IPS-18a (cell line): Measurements from ENCODE around the gene GPD2.
"Not testable (repeated sequence)": the region's sequence is repeated elsewhere in the genome, so short reads cannot be mapped to it uniquely, and the experiment has no call there.

Experiments
- H3K27ac ChIP-seq: one replicate; pipeline ENCODE4 v1.5.1; 2013; ENCODE audit warnings: low read length
- H3K27me3 ChIP-seq: one replicate; pipeline ENCODE4 v1.6.1; 2013; ENCODE audit warnings: mild to moderate bottlenecking, low read length; ENCODE audit not compliant: control insufficient read depth, insufficient read depth
- H3K36me3 ChIP-seq: one replicate; pipeline ENCODE4 v1.6.1; 2013; ENCODE audit warnings: low read depth, low read length; ENCODE audit not compliant: control insufficient read depth
- H3K4me1 ChIP-seq: one replicate; pipeline ENCODE4 v1.6.1; 2013; ENCODE audit warnings: low read depth, low read length; ENCODE audit not compliant: control insufficient read depth
- H3K4me3 ChIP-seq: one replicate; pipeline ENCODE4 v1.5.1; 2013; ENCODE audit warnings: low read length
- H3K9ac ChIP-seq: one replicate; pipeline ENCODE4 v1.6.1; 2013; ENCODE audit warnings: mild to moderate bottlenecking, low read length, moderate library complexity
- H3K9me3 ChIP-seq: one replicate; pipeline ENCODE4 v1.6.1; 2013; ENCODE audit warnings: low read depth, low read length; ENCODE audit not compliant: control insufficient read depth

GPD2 gene

GRCh38 chr2:156512451-156512850 lies 76.3 kb downstream of the GPD2 start:
- Histone ChIP-seq H3K27me3 (no peaks in the 10 kb centered on the region), H3K36me3 (peaks cover 2% of the 10 kb centered on the region), H3K4me1 (no peaks in the 10 kb centered on the region), H3K4me3 (no peak overlapping the region), H3K9me3 (no peaks in the 10 kb centered on the region), H3K9ac (no peak overlapping the region), H3K27ac (no peak overlapping the region)

GRCh38 chr2:156513219-156513618 lies 77.0 kb downstream of the GPD2 start:
- Histone ChIP-seq H3K36me3 (peaks cover 2% of the 10 kb centered on the region), H3K9ac (no peak overlapping the region), H3K4me1 (no peaks in the 10 kb centered on the region), H3K9me3 (no peaks in the 10 kb centered on the region), H3K27ac (no peak overlapping the region), H3K27me3 (no peaks in the 10 kb centered on the region), H3K4me3 (no peak overlapping the region)

- Histone ChIP-seq H3K27ac (no peak overlapping the region), H3K36me3 (peaks cover 2% of the 10 kb centered on the region), H3K4me1 (no peaks in the 10 kb centered on the region), H3K27me3 (no peaks in the 10 kb centered on the region), H3K9ac (no peak overlapping the region), H3K9me3 (peaks cover 4% of the 10 kb centered on the region), H3K4me3 (no peak overlapping the region)
Measured at GRCh38 chr2:156517419-156517818, 81.2 kb downstream of the GPD2 start.

GRCh38 chr2:156518138-156518537 lies 82.0 kb downstream of the GPD2 start:
- Histone ChIP-seq H3K4me3 (no peak overlapping the region), H3K27ac (no peak overlapping the region), H3K36me3 (peaks cover 2% of the 10 kb centered on the region), H3K9ac (no peak overlapping the region), H3K9me3 (peaks cover 4% of the 10 kb centered on the region), H3K4me1 (no peaks in the 10 kb centered on the region), H3K27me3 (no peaks in the 10 kb centered on the region)

- Histone ChIP-seq H3K27me3 (no peaks in the 10 kb centered on the region), H3K9ac (no peak overlapping the region), H3K9me3 (peaks cover 4% of the 10 kb centered on the region), H3K4me1 (no peaks in the 10 kb centered on the region), H3K27ac (no peak overlapping the region), H3K36me3 (no peaks in the 10 kb centered on the region), H3K4me3 (no peak overlapping the region)
Measured at GRCh38 chr2:156522864-156523440, 86.8 kb downstream of the GPD2 start.

- H3K36me3 ChIP-seq = no peaks in the 10 kb centered on the region
- H3K27ac ChIP-seq = no peak overlapping the region
- H3K9ac ChIP-seq = no peak overlapping the region
- no peaks in the 10 kb centered on the region for H3K27me3 ChIP-seq
- H3K4me3 ChIP-seq = no peak overlapping the region
- H3K4me1 ChIP-seq = no peaks in the 10 kb centered on the region
- H3K9me3 ChIP-seq = no peaks in the 10 kb centered on the region
Measured at GRCh38 chr2:156526950-156527636, 90.9 kb downstream of the GPD2 start.

DNA sequence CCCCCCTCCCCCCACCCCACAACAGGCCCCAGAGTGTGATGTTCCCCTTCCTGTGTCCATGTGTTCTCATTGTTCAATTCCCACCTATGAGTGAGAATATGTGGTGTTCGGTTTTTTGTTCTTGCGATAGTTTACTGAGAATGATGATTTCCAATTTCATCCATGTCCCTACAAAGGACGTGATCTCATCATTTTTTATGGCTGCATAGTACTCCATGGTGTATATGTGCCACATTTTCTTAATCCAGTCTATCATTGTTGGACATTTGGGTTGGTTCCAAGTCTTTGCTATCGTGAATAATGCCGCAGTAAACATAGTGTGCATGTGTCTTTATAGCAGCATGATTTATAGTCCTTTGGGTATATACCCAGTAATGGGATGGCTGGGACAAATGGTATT lies 92.4 kb downstream of the GPD2 start:
- H3K4me1 ChIP-seq, H3K9ac ChIP-seq, H3K36me3 ChIP-seq, H3K27me3 ChIP-seq, H3K9me3 ChIP-seq, H3K27ac ChIP-seq, H3K4me3 ChIP-seq: not testable (repeated sequence)

GRCh38 chr2:156532989-156533388 lies 96.8 kb downstream of the GPD2 start:
- no peak overlapping the region for H3K27ac ChIP-seq
- no peaks in the 10 kb centered on the region for H3K9me3 ChIP-seq
- H3K9ac ChIP-seq = no peak overlapping the region
- H3K36me3 ChIP-seq = no peaks in the 10 kb centered on the region
- H3K4me1 ChIP-seq = peaks cover 1% of the 10 kb centered on the region
- no peaks in the 10 kb centered on the region for H3K27me3 ChIP-seq
- no peak overlapping the region for H3K4me3 ChIP-seq

DNA sequence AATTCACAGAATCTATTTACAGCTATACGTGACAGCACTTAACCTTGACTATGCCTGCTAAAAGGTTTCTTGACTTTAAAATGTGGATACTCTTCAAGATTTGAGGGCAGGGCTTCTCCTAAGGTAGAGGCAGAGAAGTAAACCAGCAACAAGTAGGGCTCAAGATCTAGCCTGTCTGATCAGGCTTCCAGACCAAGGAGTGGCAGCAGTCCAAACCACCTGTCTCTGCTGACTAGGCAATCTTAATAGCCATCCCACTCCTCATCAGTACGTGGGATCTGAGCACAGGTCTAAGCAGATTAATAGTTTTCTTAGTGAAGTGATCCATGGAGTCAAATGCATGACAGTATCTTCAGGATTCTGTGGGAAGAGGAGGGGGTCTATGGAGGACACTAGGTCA lies 100.4 kb downstream of the GPD2 start:
- H3K27ac ChIP-seq = no peak overlapping the region
- H3K4me1 ChIP-seq = peaks cover 3% of the 10 kb centered on the region
- no peaks in the 10 kb centered on the region for H3K36me3 ChIP-seq
- no peaks in the 10 kb centered on the region for H3K9me3 ChIP-seq
- no peak overlapping the region for H3K4me3 ChIP-seq
- no peaks in the 10 kb centered on the region for H3K27me3 ChIP-seq
- H3K9ac ChIP-seq = no peak overlapping the region

DNA sequence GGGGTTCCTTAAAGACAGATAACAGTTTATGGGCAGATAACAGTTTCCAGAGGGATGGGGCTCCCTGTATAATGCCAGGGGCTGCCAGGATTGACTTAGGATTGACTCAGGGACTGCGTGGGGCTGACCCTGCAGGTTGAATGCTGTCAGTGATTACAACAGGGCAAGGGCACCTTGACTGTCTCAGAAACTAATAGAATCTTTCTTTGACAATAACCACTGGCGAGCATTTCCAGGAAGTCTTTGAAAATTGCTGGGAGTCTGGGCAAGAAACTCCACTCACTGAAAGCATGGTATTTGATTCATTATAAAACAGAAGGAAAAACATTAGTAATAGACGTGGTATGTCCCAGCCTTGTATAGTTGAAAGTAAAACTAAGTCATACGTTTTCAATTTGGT lies 101.0 kb downstream of the GPD2 start:
- Histone ChIP-seq H3K4me3 (no peak overlapping the region), H3K27me3 (no peaks in the 10 kb centered on the region), H3K36me3 (no peaks in the 10 kb centered on the region), H3K9me3 (no peaks in the 10 kb centered on the region), H3K4me1 (peaks cover 3% of the 10 kb centered on the region), H3K27ac (no peak overlapping the region), H3K9ac (no peak overlapping the region)

GRCh38 chr2:156538083-156538504 lies 101.9 kb downstream of the GPD2 start:
- H3K9me3 ChIP-seq = no peaks in the 10 kb centered on the region

More at GRCh38 chr2:156538083-156538504, 101.9 kb downstream of the GPD2 start:
- peaks cover 3% of the 10 kb centered on the region for H3K4me1 ChIP-seq
- H3K36me3 ChIP-seq = no peaks in the 10 kb centered on the region
- no peak overlapping the region for H3K27ac ChIP-seq
- H3K27me3 ChIP-seq = no peaks in the 10 kb centered on the region
- H3K9ac ChIP-seq = no peak overlapping the region
- H3K4me3 ChIP-seq = no peak overlapping the region
